ENCODE measurements around the gene HHATL.

DNA sequence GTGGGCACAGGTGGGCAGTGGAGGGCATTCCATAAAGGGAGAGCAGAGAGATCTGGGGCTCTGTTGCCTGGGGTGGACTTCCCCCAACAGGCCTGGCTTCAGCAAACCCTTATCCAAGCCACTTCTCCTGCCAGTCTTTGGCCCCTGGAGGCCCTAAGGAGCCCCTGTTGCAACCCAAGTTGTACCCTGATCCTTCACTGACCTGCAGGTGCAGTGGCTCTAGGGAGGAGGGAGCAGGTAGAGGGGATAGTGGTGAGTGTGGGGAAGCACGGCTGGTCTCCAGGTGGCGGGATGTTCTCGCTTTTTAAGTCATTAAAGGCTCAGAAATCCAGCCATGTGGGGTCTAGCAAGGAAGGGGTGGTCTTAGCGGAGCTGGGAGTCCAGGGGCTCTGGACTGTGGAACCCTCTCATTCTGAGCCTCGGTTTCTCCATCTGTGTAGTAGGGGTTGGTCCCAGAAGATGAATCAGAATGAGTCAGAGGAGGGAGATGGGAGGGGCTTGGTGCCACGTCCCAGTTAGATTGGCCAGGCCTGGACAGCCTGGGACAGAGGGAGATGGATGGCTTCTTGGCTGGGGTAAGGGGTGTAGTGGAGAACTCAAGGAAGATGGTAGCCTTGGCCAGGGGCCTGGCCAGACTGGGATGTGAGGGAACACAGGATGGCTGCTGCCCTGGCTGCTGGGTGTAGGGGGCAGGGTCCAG is 46.5 kb downstream of the HHATL start:
- TF ChIP-seq POLR2A (IDR thresholded peaks at IDR 0.05; ENCODE audit: low read depth, low read length) (no peak), POLR2AphosphoS5 (IDR thresholded peaks at IDR 0.05; ENCODE audit: low read depth, low read length) (no peak), TAF1 (IDR thresholded peaks at IDR 0.05; ENCODE audit: low read depth, low read length) (no peak), SPI1 (IDR thresholded peaks at IDR 0.05; ENCODE audit: low read depth, low read length) (no peak)
